Measurements from ENCODE around the gene FDXR.

FDXR gene

GRCh38 chr17:74833501-74834377 lies 39.1 kb downstream of the FDXR start:
- no peak for DNase-seq (ENCODE audit: low spot score)

- DNase-seq (ENCODE audit: low spot score), result no peak
Observed at GRCh38 chr17:74832421-74832820, 40.4 kb downstream of the FDXR start.

GRCh38 chr17:74831444-74832146 lies 41.2 kb downstream of the FDXR start:
- DNase-seq (ENCODE audit: low spot score), result no peak

- DNase-seq (ENCODE audit: low spot score), result no peak
Observed at GRCh38 chr17:74830861-74831260, 41.9 kb downstream of the FDXR start.

GRCh38 chr17:74827800-74828199 lies 45.0 kb downstream of the FDXR start:
- no peak for DNase-seq (ENCODE audit: low spot score)

GRCh38 chr17:74825952-74826719 lies 46.7 kb downstream of the FDXR start:
- DNase-seq (ENCODE audit: low spot score), result no peak

GRCh38 chr17:74824961-74825627 lies 47.7 kb downstream of the FDXR start:
- DNase-seq (ENCODE audit: low spot score), result no peak

GRCh38 chr17:74822939-74823367 lies 49.8 kb downstream of the FDXR start:
- DNase-seq (ENCODE audit: low spot score), result no peak

- no peak for DNase-seq (ENCODE audit: low spot score)
Observed at GRCh38 chr17:74822335-74822938, 50.4 kb downstream of the FDXR start.

- DNase-seq (ENCODE audit: low spot score), result no peak
Observed at GRCh38 chr17:74821655-74822334, 51.0 kb downstream of the FDXR start.

- no peak for DNase-seq (ENCODE audit: low spot score)
Observed at GRCh38 chr17:74819801-74820436, 52.9 kb downstream of the FDXR start.

- DNase-seq (ENCODE audit: low spot score), result no peak
Observed at GRCh38 chr17:74818291-74818938, 54.4 kb downstream of the FDXR start.

- no peak for DNase-seq (ENCODE audit: low spot score)
Observed at GRCh38 chr17:74816905-74817620, 55.7 kb downstream of the FDXR start.

- DNase-seq (ENCODE audit: low spot score), result no peak
Observed at GRCh38 chr17:74815550-74816370, 57.0 kb downstream of the FDXR start.

GRCh38 chr17:74815067-74815466 lies 57.7 kb downstream of the FDXR start:
- no peak for DNase-seq (ENCODE audit: low spot score)

- DNase-seq (ENCODE audit: low spot score), result no peak
Observed at GRCh38 chr17:74814453-74814852, 58.3 kb downstream of the FDXR start.
